Keratinocyte (primary cell): ENCODE data around the gene THRAP3. TPM values are rescaled to one million over a fixed set of nuclear protein-coding genes. Genes with fewer than 3 reads are reported as not detected.

Experiments used
- DNase-seq: peaks from one replicate; pipeline ENCODE4 v3.0.0-alpha.2; 2011; ENCODE audit warnings: low read depth, missing footprints, low spot score
- FAIRE-seq: peaks from 2 replicates; lab custom pipeline; 2011; peaks lifted over from hg19 to GRCh38; lab: Jason Lieb, UNC
- H2AFZ ChIP-seq: 2 replicates; pipeline ENCODE4 v1.6.0; 2012; ENCODE audit warnings: low read length, control low read depth, inconsistent platforms; ENCODE audit not compliant: control insufficient read depth
- H3K27ac ChIP-seq: 2 replicates; pipeline ENCODE4 v1.5.1; 2011; ENCODE audit warnings: low read length; ENCODE audit not compliant: control insufficient read depth, insufficient read depth
- H3K27me3 ChIP-seq: 3 replicates; pipeline ENCODE4 v1.6.0; 2011; ENCODE audit warnings: low read length; ENCODE audit not compliant: control insufficient read depth, insufficient read depth; ENCODE audit errors: extremely low read depth
- H3K36me3 ChIP-seq, 2 experiments: 2 replicates in 1 of 2; 3 replicates in 1 of 2; pipeline ENCODE4 v1.5.1; 2011; ENCODE audit warnings: low read length in 2 of 2, mild to moderate bottlenecking in 1 of 2; ENCODE audit not compliant: control insufficient read depth in 2 of 2, insufficient read depth in 2 of 2; ENCODE audit errors: extremely low read depth in 1 of 2
- H3K4me1 ChIP-seq: 3 replicates; pipeline ENCODE4 v1.5.1; 2011; ENCODE audit warnings: low read length; ENCODE audit not compliant: control insufficient read depth, insufficient read depth; ENCODE audit errors: extremely low read depth
- H3K4me2 ChIP-seq: 3 replicates; pipeline ENCODE4 v1.6.0; 2011; ENCODE audit warnings: low read depth, low read length; ENCODE audit not compliant: control insufficient read depth, insufficient read depth; ENCODE audit errors: extremely low read depth
- H3K4me3 ChIP-seq, 3 experiments: fragments of 200-600 bp in 1 of 3; sonication (generic) in 1 of 3; 2 replicates in 2 of 3; 3 replicates in 1 of 3; pipeline ENCODE4 v1.5.1; 2011 to 2016; ENCODE audit warnings: low read length in 3 of 3, mild to moderate bottlenecking in 3 of 3, control low read depth in 2 of 3, inconsistent platforms in 1 of 3, low read depth in 1 of 3, mixed read lengths in 1 of 3, mixed run types in 1 of 3, moderate library complexity in 1 of 3; ENCODE audit not compliant: control insufficient read depth in 2 of 3, insufficient read depth in 2 of 3; ENCODE audit errors: extremely low read depth in 1 of 3
- H3K79me2 ChIP-seq: 2 replicates; pipeline ENCODE4 v1.6.0; 2012; ENCODE audit warnings: low read length; ENCODE audit not compliant: control insufficient read depth, insufficient read depth
- H3K9ac ChIP-seq: 3 replicates; pipeline ENCODE4 v1.6.0; 2011; ENCODE audit warnings: low read length; ENCODE audit not compliant: control insufficient read depth, insufficient read depth; ENCODE audit errors: extremely low read depth
- H3K9me1 ChIP-seq: 3 replicates; pipeline ENCODE4 v1.6.0; 2011; ENCODE audit warnings: low read length; ENCODE audit not compliant: control insufficient read depth, insufficient read depth; ENCODE audit errors: extremely low read depth
- H3K9me3 ChIP-seq: 2 replicates; pipeline ENCODE4 v1.5.1; 2012; ENCODE audit warnings: low read depth, low read length; ENCODE audit not compliant: control insufficient read depth
- H4K20me1 ChIP-seq: 3 replicates; pipeline ENCODE4 v1.6.0; 2011; ENCODE audit warnings: low read length; ENCODE audit not compliant: control insufficient read depth, insufficient read depth; ENCODE audit errors: extremely low read depth
- EZH2 ChIP-seq: IDR thresholded peaks from one replicate; pipeline ENCODE4 v1.6.1; 2012; ENCODE audit warnings: inconsistent platforms, mild to moderate bottlenecking, low read length, moderate library complexity
- dilution Hi-C: fragments of 300-500 bp; cut with MboI; formaldehyde crosslinking; loops from one replicate; pipeline ENCODE4 v1.7.0; 2020; ENCODE audit warnings: low sequenced_read_pairs; ENCODE audit not compliant: extremely low pct_ligation_motif_present
- polyA plus RNA-seq, 5 experiments: library from polyadenylated mRNA; depleted of rRNA in 3 of 5; stranded (reverse) in 3 of 5; stranded (forward) in 1 of 5; unstranded in 1 of 5; fragments of >200 nt; gene quantifications; 1 replicate in 1 of 5; 2 replicates in 3 of 5; 3 replicates in 1 of 5; pipeline versions ENCODE4 v1.2.1 to v1.2.3, GENCODE V29; 2011 to 2012; ENCODE audit warnings: missing spikeins in 2 of 5, low read depth in 1 of 5, low replicate concordance in 1 of 5
- TF ChIP-seq, protein P1 (sequence below), 3 experiments: IDR thresholded peaks in 1 of 3; conservative IDR thresholded peaks in 1 of 3; optimal IDR thresholded peaks in 1 of 3; 2 replicates in 2 of 3; 3 replicates in 1 of 3; pipeline versions ENCODE3 to v1.5.1; 2011; ENCODE audit warnings: low read length in 3 of 3, mild to moderate bottlenecking in 3 of 3, moderate library complexity in 2 of 3, control low read depth in 1 of 3, inconsistent platforms in 1 of 3; ENCODE audit not compliant: insufficient read depth in 2 of 3; ENCODE audit errors: extremely low read depth in 1 of 3

The THRAP3 gene
- polyA plus RNA-seq, 1 donor (not counting 4 experiments of a cell fraction or from before 2014, with no cell fraction given) = 79.6 TPM

DNA sequence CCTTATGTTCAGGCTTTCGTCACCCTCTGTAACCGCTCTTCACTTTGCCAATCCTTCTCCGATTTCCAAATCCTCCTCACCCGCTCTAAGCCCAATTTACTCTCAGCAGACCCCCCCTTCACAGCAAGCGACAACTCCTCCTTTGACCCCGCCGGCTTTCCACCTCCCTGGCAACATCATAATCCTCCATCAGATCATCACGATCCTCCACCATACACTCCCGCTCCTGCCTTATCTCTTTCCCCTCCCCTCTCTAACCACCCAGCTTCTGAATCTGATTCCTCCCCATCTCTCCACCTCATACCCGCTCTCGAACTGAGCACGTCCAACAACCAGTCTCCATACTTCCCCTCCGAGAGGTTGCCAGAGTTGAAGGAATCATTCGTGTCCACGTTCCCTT, 106.7 kb downstream of the THRAP3 start:
- DNase-seq (no peak), FAIRE-seq (no peak)
- Histone ChIP-seq H2AFZ (no peak overlapping the region), H3K9me3 (no peaks in the 10 kb centered on the region), H3K36me3 (peaks cover 0 to 1% of the 10 kb centered on the region in 2 experiments), H4K20me1 (no peaks in the 10 kb centered on the region), H3K9me1 (no peaks in the 10 kb centered on the region), H3K4me1 (peaks cover 16% of the 10 kb centered on the region), H3K79me2 (no peaks in the 10 kb centered on the region), H3K4me2 (no peak overlapping the region), H3K27me3 (no peaks in the 10 kb centered on the region), H3K4me3 (no peak overlapping the region), H3K9ac (no peak overlapping the region), H3K27ac (no peak overlapping the region)
- dilution Hi-C loops = no loop called here
- TF ChIP-seq EZH2 = no peak
- TF ChIP-seq, protein P1, sequence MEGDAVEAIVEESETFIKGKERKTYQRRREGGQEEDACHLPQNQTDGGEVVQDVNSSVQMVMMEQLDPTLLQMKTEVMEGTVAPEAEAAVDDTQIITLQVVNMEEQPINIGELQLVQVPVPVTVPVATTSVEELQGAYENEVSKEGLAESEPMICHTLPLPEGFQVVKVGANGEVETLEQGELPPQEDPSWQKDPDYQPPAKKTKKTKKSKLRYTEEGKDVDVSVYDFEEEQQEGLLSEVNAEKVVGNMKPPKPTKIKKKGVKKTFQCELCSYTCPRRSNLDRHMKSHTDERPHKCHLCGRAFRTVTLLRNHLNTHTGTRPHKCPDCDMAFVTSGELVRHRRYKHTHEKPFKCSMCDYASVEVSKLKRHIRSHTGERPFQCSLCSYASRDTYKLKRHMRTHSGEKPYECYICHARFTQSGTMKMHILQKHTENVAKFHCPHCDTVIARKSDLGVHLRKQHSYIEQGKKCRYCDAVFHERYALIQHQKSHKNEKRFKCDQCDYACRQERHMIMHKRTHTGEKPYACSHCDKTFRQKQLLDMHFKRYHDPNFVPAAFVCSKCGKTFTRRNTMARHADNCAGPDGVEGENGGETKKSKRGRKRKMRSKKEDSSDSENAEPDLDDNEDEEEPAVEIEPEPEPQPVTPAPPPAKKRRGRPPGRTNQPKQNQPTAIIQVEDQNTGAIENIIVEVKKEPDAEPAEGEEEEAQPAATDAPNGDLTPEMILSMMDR (optimal IDR thresholded peaks at IDR 0.05 in 1 of 3, IDR thresholded peaks at IDR 0.05 in 1 of 3, conservative IDR thresholded peaks at IDR 0.05 in 1 of 3; ENCODE audit: extremely low read depth in 1 of 3, insufficient read depth in 2 of 3, low read length in 3 of 3) = no peak

DNA sequence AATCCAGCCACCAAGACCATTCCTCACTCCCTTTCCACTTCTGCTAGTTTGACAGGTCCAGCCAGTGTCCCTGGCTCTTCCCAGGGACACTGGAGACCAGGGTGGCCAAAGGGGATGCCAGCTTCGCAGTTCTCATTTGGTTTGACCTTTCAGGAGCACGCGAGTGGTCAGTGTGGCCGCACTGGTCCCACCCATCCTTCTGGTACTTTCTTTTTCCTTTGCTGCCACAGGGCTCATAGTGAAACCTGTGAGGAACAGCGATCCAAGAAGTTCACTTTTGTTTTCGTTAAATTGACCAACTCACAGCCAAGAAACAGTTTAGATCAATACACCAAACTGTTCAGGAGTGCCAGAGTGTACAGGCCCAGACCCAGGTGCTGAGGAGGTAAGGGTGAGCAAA, 113.6 kb downstream of the THRAP3 start:
- no peak for FAIRE-seq
- TF ChIP-seq EZH2 = no peak
- TF ChIP-seq, protein P1 (optimal IDR thresholded peaks at IDR 0.05 in 1 of 3, IDR thresholded peaks at IDR 0.05 in 1 of 3, conservative IDR thresholded peaks at IDR 0.05 in 1 of 3; ENCODE audit: extremely low read depth in 1 of 3, insufficient read depth in 2 of 3, low read length in 3 of 3) = no peak
- no peak overlapping the region for H3K9ac ChIP-seq
- dilution Hi-C loops = no loop called here
- H3K9me3 ChIP-seq = no peaks in the 10 kb centered on the region
- H3K27me3 ChIP-seq = no peaks in the 10 kb centered on the region
- no peaks in the 10 kb centered on the region for H3K9me1 ChIP-seq
- H3K4me1 ChIP-seq = peaks cover under 1% of the 10 kb centered on the region
- DNase-seq = no peak
- no peaks in the 10 kb centered on the region for H3K79me2 ChIP-seq
- H3K4me3 ChIP-seq = no peak overlapping the region
- no peak overlapping the region for H2AFZ ChIP-seq
- no peak overlapping the region for H3K4me2 ChIP-seq
- no peak overlapping the region for H3K27ac ChIP-seq
- H4K20me1 ChIP-seq = no peaks in the 10 kb centered on the region
- H3K36me3 ChIP-seq = peaks cover 3 to 11% of the 10 kb centered on the region in 2 experiments
